HAP-1 (cell line): ENCODE results near the gene POU2F2.
A peak's percentile ranks its signal among the peaks of the same experiment; 100 is the strongest.

Experiments
- DNase-seq, 2 experiments: peaks; one replicate each; pipeline ENCODE4 v3.0.0-alpha.2; 2016 to 2020; ENCODE audit warnings: low spot score in 2 of 2
- H3K27me3 ChIP-seq: fragments of 250-450 bp; sonication (Bioruptor Pico); 2 replicates; pipeline ENCODE4 v1.5.1; 2020; ENCODE audit warnings: low read depth, mild to moderate bottlenecking, moderate library complexity
- H3K36me3 ChIP-seq: fragments of 250-450 bp; sonication (Bioruptor Pico); replicated peaks from 2 replicates; pipeline ENCODE4 v1.5.1; 2020; ENCODE audit warnings: mild to moderate bottlenecking
- H3K4me1 ChIP-seq: fragments of 250-450 bp; sonication (Bioruptor Pico); 2 replicates; pipeline ENCODE4 v1.5.1; 2020; ENCODE audit warnings: mild to moderate bottlenecking
- H3K4me3 ChIP-seq: fragments of 250-450 bp; sonication (Bioruptor Pico); 2 replicates; pipeline ENCODE4 v1.5.1; 2020; ENCODE audit warnings: mild to moderate bottlenecking, moderate library complexity
- H3K9me3 ChIP-seq: fragments of 250-450 bp; sonication (Bioruptor Pico); 2 replicates; pipeline ENCODE4 v1.5.1; 2020; ENCODE audit warnings: mild to moderate bottlenecking, moderate library complexity
- in situ Hi-C: fragments of 300-500 bp; cut with MboI; formaldehyde crosslinking; loops from 3 replicates; pipeline ENCODE4 v1.14.3; 2020; ENCODE audit warnings: low sequenced_read_pairs, inconsistent platforms, mixed read lengths

The POU2F2 gene

DNA sequence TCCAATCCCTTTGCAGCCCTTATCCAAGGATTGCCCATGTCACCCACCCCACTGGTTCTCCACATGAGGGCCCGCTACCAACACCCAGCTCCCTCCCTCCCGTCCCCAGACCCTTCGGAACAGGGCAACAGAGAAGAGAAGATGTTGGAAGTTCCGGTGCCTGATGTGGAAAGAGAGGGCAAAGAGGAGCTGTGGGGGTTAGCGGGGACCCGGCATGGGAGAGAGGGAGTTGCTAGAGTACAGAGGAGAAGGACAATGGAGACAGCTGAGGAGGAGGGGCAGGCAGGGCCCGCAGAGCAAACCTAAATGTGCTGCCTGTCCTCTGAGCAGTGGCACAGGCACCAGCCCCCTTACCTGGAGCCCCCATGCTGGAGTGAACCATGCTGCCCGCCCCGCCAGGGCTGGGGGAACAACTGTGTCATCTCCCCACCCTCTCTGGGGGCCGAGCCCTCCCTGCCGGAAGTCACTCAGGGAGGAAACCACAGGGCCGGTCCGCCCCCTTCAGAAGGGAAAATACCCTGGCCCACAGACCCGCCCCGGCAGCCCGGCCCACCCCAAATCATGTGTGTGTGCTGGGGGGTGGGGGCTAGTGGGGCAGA lies at the start of gene POU2F2:
POU2F2 (minus strand) TSS at position 417 of the 599 bp plus-strand sequence; CDS start at position 382, 35 bp downstream.
- Histone ChIP-seq H3K9me3 (no peaks in the 10 kb centered on the region), H3K36me3 (no peaks in the 10 kb centered on the region), H3K4me1 (peaks cover 4% of the 10 kb centered on the region; the same call in 1 of the 2 replicates), H3K27me3 (peaks cover 17% of the 10 kb centered on the region), H3K4me3 (no peak within 1 kb of the TSS)
- in situ Hi-C loops = loop anchor here (10.0 kb wide), 1 partner anchor 173 kb away; the partner anchor contains the start of genes PAFAH1B3 and PRR19
- no peak for DNase-seq

DNA sequence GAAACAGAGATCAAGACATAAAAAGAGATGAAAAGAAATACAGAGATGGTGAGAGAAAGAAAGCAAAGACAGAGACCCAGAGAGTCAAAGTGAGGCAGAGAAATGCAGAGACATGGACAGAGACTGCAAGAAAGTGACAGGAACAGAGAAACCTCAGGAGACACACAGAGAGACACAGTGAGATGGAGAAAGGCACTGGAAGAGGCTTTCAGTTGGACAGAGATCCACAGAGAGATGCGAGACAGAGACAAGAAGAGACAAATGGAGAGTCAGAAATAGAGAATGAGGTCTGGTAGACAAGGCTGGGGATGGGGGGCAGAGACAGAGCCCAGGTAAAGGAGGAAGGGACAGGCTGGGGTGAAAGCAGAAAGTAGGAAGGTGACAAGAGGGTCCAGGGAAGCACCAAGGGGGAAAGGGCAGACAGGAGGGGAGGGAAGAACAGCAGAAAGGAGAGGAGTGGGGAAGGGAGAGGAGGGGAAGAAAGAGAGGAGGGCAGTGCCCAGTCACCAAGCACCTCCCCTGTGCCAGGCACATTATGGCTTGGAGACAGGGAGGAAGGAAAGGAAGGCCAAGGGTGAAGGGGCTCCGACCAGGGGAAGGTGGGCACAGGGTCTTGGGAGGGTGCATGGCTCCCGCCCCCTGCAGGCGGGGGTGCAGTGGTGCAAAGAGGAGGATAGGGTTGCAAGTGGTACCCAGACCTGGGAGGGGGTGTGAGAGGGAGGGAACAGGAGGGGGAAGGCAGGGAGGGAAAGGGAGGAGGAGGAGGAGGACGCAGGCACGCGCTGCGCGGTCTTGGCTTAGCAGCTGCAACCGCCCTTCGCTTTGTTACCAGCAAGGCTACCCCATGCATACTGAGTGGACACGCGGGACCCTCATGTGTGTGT lies 46.8 kb upstream of the POU2F2 start:
- in situ Hi-C loops = no loop called here
- H3K27me3 ChIP-seq = peaks cover 60% of the 10 kb centered on the region
- H3K4me3 ChIP-seq = no peak overlapping the region
- no peaks in the 10 kb centered on the region for H3K9me3 ChIP-seq
- H3K4me1 ChIP-seq = peaks cover 2% of the 10 kb centered on the region; the same call in 1 of the 2 replicates
- peak in 1 of 2 experiments; percentile 46 for DNase-seq
- no peaks in the 10 kb centered on the region for H3K36me3 ChIP-seq

DNA sequence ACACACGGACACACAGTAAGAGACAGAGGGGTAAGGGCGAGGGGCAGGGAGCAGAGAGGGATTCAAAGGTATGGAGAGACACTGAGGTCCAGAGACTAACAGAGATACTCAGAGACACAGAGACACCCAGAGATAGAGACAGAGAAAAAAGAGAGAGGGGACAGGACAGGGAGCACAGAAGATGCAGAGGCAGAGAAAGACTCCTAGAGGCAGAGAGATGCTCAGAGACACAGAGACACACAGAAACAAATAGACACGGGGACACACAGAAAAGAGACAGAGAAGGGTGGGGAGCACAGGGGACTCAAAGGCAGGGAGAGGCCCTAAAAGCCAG lies 45.4 kb upstream of the POU2F2 start:
- in situ Hi-C loops = no loop called here
- Histone ChIP-seq H3K36me3 (no peaks in the 10 kb centered on the region), H3K4me1 (peaks cover 2% of the 10 kb centered on the region; the same call in 1 of the 2 replicates), H3K4me3 (no peak overlapping the region), H3K27me3 (peaks cover 60% of the 10 kb centered on the region), H3K9me3 (no peaks in the 10 kb centered on the region)
- DNase-seq = no peak

DNA sequence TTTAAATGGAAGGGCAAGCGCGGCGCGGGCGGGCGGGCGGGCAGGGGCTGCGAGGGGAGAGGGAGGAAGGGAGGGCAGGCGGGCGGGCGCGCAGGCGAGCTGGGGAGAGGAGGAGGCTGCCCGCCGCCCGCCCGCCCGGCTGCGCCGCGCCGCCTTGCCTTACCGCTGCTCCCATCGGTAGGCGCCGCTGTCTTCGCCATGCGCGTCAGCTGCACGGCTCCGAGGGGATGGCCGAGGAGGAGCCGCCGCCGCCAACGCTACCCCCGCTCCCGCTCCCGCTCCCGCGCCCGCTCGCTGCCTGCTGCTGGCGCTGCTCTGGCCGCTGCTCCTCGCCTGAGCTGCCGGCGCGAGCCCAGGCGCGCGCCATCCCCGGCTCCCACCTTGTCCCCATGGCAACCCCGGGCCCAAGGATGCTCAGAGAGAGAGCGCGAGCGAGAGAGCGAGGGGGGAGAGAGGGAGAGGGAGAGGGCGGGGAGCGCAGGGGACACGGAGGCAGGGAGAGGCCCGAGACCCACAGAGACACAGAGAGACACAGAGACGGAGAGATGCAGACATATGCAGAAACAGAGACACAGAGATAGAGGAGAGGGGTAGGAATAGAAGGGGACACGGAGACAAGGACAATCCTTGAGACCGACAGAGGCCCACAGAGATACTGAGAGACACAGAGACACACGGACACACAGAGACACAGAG lies 44.9 kb upstream of the POU2F2 start:
- peaks cover 2% of the 10 kb centered on the region; the same call in 1 of the 2 replicates for H3K4me1 ChIP-seq
- peaks cover 57% of the 10 kb centered on the region for H3K27me3 ChIP-seq
- in situ Hi-C loops = no loop called here
- no peaks in the 10 kb centered on the region for H3K9me3 ChIP-seq
- H3K4me3 ChIP-seq = peak overlapping the region; percentile 14
- H3K36me3 ChIP-seq = no peaks in the 10 kb centered on the region
- peak; percentile 79 to 88 for DNase-seq

DNA sequence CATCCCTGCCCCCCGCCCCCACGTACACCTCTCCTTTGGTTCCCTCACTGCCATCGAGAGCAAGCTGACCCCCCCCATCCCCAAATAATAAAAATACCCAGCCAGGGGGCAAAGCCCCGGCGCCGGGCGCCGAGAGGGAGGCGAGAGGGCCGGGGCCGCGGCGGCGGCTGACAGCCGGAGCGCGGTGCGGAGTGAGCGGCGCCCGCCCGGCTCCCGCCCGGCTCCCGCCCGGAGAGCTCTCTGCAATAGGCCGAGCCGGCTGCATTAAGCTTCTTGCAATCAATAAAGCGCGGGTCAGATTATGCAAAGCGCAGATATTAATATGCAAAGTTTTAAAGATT lies 44.4 kb upstream of the POU2F2 start:
- Histone ChIP-seq H3K9me3 (no peaks in the 10 kb centered on the region), H3K27me3 (peaks cover 56% of the 10 kb centered on the region)
- in situ Hi-C loops = no loop called here

DNA sequence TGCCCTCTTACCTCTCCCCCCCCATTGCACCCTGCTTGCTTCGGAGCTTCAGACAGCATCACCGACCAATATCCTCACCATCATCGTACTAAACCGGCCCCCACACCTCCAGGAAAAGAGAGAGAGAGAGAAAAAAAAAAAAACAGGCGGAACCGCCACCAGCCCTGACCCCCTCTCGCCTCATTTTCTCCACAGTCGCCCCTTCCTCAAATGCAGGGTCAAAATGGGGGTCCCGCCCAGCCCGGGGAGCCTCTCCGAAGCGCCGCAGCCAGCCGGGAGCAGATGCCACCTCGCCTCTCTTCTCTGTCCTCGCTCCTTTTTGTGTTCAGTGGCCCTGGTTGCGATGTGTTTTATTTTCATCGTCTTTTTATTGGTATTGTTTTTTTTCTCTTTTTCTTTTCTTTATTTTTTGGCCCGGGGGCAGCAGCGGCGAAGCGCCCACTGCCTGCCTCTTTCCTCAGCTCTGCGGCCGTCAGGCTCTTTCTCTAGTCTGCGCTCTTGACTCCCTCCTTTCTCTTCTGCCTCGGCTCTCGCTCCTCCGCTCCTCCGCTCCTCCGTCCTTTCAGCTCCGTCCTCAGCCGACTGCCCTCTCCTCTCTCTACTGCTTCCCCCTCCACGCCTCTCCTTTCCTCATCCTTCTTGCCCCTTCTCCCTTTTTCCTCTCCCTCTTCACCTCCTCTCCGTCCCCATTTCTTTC lies 43.9 kb upstream of the POU2F2 start:
- in situ Hi-C loops = no loop called here
- peaks cover 50% of the 10 kb centered on the region for H3K27me3 ChIP-seq
- H3K4me3 ChIP-seq = peak overlapping the region; percentile 27
- peaks cover 2% of the 10 kb centered on the region; the same call in 1 of the 2 replicates for H3K4me1 ChIP-seq
- peak; percentile 37 to 58 for DNase-seq
- no peaks in the 10 kb centered on the region for H3K9me3 ChIP-seq
- no peaks in the 10 kb centered on the region for H3K36me3 ChIP-seq

More for the DNA sequence above, 44.4 kb upstream of the POU2F2 start:
- Histone ChIP-seq H3K4me3 (peak overlapping the region; percentile 27), H3K4me1 (peaks cover 2% of the 10 kb centered on the region; the same call in 1 of the 2 replicates), H3K36me3 (no peaks in the 10 kb centered on the region)
- DNase-seq = no peak

DNA sequence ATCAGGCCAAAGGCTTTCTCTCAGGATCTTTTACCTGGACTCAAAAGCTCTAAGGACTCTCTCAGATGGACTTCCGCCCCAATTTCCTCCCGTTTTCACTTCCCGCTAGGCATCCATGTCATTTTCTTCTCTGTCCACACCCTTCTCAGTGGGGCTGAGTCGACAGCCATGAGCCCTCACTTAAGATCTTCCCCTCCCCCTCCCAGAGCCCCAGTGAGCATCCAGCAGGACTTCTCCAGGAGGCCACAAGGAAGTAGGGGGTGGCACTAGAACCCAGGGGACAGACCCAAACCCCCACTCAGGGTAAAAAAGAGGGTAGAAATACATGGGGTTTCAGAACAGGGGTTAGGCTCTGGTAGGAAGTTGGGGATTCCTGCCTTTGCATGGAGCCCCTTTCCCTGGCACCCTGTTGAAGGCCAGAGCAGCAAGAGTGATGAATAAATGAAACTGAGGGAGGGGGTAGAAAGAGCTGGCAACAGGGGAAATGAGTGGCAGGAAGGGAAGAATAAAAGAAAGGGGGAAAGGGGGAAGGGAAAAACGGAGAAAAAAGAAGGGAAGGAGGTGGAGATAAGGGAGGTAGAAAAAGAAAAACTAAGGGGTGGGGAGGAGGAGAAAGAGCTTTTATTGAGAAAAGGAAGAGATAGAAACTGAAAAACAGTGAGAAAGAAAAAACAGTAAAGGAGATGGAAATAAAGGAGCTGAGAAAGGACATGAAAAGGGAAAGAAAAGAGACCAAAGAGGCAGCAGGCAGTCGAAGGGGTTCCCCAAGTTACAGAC lies 42.9 kb upstream of the POU2F2 start:
- H3K9me3 ChIP-seq = no peaks in the 10 kb centered on the region
- peaks cover 2% of the 10 kb centered on the region; the same call in 1 of the 2 replicates for H3K4me1 ChIP-seq
- H3K4me3 ChIP-seq = no peak overlapping the region
- in situ Hi-C loops = no loop called here
- DNase-seq = no peak
- no peaks in the 10 kb centered on the region for H3K36me3 ChIP-seq
- H3K27me3 ChIP-seq = peaks cover 47% of the 10 kb centered on the region

DNA sequence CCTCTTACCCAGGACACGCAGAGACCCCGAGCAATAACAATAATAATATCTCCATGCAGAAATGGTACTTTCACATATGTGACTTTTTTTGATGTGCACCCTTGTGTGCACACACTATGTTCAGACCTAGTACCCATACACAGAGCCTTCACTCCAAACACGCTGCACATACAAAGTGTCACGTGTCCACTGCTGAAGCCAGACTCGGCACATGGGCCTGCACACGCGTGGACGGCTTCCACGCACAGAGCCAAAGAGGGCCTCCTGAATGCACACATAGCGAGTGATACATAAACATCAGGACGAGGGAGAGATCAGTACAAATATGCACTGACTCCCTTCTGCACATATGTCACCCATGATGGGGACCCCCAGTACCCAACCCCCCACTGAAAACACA lies 41.9 kb upstream of the POU2F2 start:
- DNase-seq = no peak
- peaks cover 37% of the 10 kb centered on the region for H3K27me3 ChIP-seq

DNA sequence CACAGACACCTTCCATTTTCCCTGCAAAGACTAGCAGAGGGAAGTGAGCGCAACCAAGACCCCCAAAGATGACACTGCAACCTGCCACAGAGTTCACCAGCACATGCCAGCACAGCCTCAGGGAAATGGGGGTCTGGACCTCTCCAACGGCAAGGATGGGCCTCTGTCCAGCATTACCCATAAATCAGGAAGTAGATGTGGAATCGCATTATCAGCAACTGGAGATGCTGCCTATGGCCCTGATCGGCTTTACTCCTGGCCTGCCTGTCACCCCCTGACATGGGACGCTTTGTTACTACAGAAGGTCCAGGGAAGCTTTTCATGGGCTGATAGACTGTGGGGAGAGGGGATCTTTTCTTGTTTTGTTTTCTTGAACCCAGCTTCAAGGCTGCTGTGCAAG lies 41.4 kb upstream of the POU2F2 start:
- H3K27me3 ChIP-seq = peaks cover 32% of the 10 kb centered on the region
- H3K4me1 ChIP-seq = peaks cover 2% of the 10 kb centered on the region; the same call in 1 of the 2 replicates
- in situ Hi-C loops = no loop called here
- no peak overlapping the region for H3K4me3 ChIP-seq
- H3K9me3 ChIP-seq = no peaks in the 10 kb centered on the region
- no peaks in the 10 kb centered on the region for H3K36me3 ChIP-seq
- DNase-seq = no peak

More for the DNA sequence above, 41.9 kb upstream of the POU2F2 start:
- in situ Hi-C loops = no loop called here
- no peaks in the 10 kb centered on the region for H3K36me3 ChIP-seq
- H3K9me3 ChIP-seq = no peaks in the 10 kb centered on the region
- no peak overlapping the region for H3K4me3 ChIP-seq
- H3K4me1 ChIP-seq = peaks cover 2% of the 10 kb centered on the region; the same call in 1 of the 2 replicates

DNA sequence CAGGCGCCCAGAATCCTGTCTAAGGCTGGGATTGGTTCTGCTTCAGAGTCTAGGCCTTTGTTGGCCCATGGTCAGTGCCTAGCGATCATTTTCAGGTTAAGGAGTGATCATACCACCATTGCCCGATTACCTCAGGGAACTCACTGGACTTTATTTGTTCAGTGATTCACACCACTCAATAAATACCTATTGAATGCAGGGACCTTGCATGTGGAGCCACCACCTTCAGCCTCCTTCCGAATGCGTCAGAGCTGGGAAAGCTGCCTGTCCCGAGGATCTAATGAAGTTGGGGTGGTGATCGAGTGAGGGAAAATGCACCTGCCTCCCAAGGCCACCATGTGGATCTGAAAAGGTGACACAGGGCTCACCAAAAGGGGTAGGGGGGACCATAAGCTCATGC lies 40.0 kb upstream of the POU2F2 start:
- Histone ChIP-seq H3K4me1 (no peaks in the 10 kb centered on the region; the same call in 1 of the 2 replicates), H3K4me3 (no peak overlapping the region), H3K36me3 (no peaks in the 10 kb centered on the region), H3K9me3 (no peaks in the 10 kb centered on the region), H3K27me3 (peaks cover 18% of the 10 kb centered on the region)
- in situ Hi-C loops = no loop called here
- DNase-seq = no peak

DNA sequence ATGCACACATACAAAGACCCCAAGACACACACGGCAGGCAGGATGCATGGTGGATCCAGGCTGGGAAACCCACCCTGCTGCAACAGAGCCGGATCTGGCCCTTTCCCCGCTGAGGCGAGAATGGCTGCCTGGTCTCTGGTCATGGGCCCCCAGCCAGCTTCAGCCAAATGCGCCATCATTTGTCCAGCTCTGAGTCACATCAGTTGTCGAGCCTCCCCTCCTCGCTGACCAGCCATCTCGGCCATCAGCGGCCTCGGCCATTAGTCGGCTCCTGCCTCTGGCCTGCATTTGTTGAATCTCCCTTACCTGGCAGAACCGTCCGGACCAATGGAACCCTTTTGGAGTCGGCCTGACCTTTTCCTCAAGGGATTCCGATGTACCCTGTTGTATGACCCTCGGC lies 38.5 kb upstream of the POU2F2 start:
- Histone ChIP-seq H3K4me3 (no peak overlapping the region), H3K4me1 (no peaks in the 10 kb centered on the region), H3K9me3 (no peaks in the 10 kb centered on the region), H3K36me3 (no peaks in the 10 kb centered on the region), H3K27me3 (peaks cover 13% of the 10 kb centered on the region)
- DNase-seq = no peak
- in situ Hi-C loops = no loop called here

DNA sequence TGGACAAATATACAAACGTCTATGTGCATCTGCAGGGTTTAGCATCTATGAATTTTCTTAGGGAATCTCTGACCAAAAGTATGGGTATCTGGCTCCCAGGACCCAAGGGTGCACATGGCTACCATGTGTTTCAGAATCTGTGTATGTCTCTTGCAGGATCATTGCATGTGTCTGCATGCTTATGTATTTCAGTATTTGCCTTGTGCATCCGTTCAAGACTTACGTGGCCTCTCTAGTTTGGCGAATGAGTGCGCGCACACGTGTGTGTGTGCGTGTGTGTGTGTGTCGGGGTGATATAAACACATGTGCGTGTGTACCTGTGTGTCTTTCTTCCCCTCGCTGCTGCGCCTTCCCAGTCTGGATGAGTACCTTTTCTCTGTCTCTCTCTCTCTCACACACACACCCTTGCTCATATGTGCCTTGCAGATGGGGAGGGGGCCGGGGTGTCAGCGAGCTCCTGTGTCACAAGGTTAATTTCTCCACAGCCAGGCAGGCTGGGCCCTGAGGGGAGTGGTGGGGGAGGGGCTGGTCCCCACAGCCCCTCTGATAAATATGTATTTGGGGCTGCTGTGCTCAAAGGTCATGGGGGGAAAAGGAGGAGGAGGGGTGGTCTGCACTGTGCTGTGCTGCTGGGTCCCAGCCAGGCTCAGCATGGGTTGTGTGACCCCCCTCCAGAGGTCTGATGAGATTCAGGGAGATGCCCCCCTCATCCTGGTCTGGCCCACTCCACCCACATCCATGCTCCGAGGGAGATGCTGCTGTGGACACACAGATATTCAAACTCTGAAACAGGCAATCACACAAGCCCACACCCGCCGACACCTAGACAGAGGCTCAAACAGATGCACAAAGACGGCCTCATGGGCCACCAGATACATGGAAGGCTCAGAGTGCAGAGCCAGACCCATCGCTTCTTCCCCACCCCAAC lies 37.5 kb upstream of the POU2F2 start:
- Histone ChIP-seq H3K4me1 (no peaks in the 10 kb centered on the region), H3K27me3 (peaks cover 3% of the 10 kb centered on the region), H3K4me3 (no peak overlapping the region), H3K36me3 (no peaks in the 10 kb centered on the region), H3K9me3 (no peaks in the 10 kb centered on the region)
- no peak for DNase-seq
- in situ Hi-C loops = no loop called here
